Upper lobe of left lung (tissue), 4 donors: ENCODE measurements around the gene RBMS1.

Source experiments
- CTCF ChIP-seq, 6 experiments: fragments of 450-650 bp in 4 of 6; fragments of 200-600 bp in 2 of 6; sonication (generic) in 2 of 6; IDR thresholded peaks; one replicate each; pipeline ENCODE4 v1.5.1; 2016 to 2019; ENCODE audit warnings: antibody characterized with exemption in 6 of 6
- EP300 ChIP-seq, 4 donors: sonication (generic); formaldehyde crosslinking; IDR thresholded peaks; one replicate each; pipeline ENCODE4 v1.5.1; 2017; ENCODE audit warnings: antibody characterized with exemption in 4 of 4, control low read depth in 2 of 4
- POLR2A ChIP-seq, 4 donors: fragments of 450-650 bp; IDR thresholded peaks; one replicate each; pipeline ENCODE4 v1.5.1; 2016 to 2017; ENCODE audit warnings: antibody characterized with exemption in 4 of 4, mild to moderate bottlenecking in 2 of 4

- TF ChIP-seq POLR2A (IDR thresholded peaks at IDR 0.05) = no peak
- TF ChIP-seq CTCF (IDR thresholded peaks at IDR 0.05) = no peak
- TF ChIP-seq EP300 (IDR thresholded peaks at IDR 0.05) = no peak
These were observed 23.9 kb downstream of the RBMS1 start for GRCh38 chr2:160469621-160470204.
